HG02798 (cell line): ENCODE measurements around the gene FBXL7.

Experiments
- ATAC-seq: cut with Tn5 transposase; IDR thresholded peaks from one replicate; pipeline ENCODE4 v1.9.1; 2021; ENCODE audit warnings: mild to moderate bottlenecking; ENCODE audit not compliant: unreplicated experiment, poor library complexity

The FBXL7 gene

DNA sequence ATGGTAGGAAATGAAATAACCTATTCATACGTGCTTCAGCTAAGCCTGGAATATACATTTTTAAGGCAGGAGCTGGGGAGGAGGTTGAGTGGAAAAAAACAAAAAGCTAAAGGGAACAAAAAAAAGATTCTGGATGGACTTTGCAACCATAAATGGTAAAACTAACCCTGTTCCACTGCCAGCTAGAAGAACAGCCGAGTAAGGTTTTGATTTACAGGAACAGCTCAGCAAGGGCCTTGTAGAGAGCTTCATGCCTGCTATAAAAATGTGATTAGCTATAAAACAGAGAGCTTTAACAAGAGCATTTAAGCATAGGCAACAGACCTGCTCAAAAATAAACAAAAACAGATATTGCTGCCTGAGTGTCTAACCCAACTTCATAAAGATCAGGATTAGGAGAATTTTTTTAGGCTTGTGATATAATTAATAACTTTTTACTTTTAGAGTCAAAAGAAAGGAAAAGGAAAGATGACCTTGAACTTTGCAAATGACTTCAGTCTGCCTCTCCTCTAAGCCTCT lies 194.8 kb downstream of the FBXL7 start:
- ATAC-seq, result no peak

DNA sequence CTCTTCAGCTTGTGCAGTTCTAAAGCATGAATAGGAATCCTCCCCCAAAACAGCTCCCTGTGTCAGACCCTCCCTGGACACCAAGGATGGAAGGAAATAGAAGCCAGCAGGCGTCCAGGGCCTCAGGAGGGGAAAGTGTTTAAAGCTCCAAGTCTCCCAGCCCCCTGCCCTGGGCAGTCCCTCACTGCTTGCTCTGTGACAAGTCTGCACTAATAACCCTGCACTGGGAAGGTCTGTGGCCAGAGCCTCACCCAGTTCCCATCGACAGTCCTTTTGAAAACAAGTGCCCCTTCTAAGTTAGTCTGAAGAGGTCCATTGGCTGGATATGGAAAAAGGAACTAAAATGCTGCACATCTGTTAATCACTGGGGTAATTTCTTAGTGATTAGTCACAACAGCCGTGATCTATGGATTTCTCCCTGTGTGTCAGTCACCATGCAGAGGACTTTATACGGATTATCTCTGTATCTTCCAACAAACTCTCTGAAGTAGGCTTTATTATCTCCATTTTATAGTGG lies 195.3 kb downstream of the FBXL7 start:
- ATAC-seq, result no peak

DNA sequence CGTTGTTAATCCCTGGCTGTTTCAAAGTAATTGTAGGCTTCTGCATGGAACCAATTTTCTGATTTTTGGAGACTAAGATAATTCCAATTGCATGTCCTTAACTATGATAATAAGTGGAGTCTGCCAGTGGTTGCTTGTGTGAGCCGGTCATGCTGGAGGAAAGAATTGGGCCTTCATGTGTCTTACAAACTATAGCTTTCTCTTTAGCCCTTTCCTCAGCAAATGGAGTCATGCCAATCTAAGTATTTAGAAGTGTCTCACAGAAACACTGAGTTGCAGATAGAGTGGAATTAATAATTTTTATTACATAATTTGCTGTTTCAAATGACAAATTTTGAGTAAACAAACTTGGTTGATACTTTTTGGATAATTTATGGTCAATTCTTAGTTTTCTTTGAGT lies 200.4 kb downstream of the FBXL7 start:
- no peak for ATAC-seq

DNA sequence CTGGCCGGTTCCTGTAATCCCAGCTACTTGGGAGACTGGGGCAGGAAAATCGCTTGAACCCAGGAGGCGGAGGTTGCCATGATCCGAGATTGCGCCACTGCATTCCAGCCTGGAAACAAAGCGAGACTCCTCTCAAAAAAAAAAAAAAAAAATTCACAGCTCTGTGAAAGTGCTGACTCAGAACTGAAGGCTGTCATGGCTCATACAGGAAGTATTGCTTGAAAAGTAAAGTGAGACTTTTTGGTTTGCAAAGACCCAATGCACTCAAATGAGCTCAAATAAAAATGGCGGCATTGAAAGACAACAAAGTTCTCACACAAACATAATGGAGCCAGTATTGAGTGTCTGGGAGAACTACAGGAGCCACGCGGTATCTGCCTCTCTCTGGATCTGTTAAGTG lies 202.1 kb downstream of the FBXL7 start:
- no peak for ATAC-seq

DNA sequence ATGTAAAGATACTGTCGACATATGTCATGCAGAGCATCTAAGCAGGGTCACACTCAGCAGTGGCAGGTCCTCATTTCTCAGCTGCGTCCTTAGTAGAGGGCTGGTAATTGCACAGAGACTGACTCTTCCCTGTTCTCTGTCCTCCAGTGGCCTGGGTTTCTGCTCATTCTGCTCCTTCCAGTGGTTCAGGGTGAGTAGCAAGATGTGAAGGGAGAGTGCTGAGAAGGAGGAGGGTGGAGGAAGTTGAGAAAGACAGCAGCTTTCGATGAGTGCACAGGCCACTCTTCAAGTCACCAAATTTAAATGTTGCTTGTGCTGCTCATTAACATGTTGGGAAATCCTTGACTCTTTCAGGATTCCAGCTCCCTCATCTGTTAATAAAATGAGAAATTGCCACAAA lies 203.9 kb downstream of the FBXL7 start:
- ATAC-seq, result no peak

DNA sequence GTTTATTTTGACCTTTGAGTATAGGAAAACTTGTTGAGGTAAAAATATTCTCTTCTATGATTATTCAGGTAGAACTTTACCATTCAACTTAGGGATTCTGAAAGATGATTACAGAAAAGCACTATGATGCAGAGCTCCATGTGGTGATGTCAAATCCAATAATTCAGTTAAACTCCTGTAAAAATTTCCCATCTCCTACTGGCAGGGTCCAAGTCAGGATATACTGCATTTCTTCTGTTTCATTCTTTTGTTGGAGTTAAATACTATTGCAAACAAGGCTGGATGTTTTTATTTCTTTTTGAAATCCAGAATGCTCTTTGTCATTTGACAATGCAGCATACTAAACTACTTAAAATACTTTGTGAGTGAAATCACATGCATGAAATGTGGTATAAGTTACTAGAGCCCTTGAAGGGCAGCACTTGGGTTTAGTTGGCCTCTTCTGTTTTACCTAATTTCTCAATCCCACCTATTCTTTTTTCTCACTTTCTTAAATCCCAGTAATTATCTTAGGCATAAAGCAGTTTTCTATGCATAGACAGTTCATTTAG lies 204.5 kb downstream of the FBXL7 start:
- ATAC-seq, result no peak

DNA sequence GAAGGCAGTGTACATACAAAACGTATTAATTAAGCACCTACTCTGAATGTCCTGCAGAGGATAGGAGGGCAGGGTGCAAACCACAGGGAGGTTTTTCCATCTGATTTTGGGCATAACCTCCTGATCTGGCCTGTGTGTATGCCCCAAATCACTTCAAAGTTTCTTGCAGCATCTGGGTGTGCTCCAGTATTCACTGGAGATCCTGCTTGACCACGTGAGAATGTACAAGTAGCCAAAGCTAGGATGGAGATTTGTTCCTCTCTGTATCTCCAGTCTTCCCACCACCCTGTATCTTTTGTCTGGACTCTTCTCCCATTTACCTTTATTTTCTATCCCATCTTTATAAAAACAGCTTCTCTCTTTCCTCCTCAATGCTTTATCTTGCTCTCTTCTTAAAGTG lies 207.7 kb downstream of the FBXL7 start:
- no peak for ATAC-seq

DNA sequence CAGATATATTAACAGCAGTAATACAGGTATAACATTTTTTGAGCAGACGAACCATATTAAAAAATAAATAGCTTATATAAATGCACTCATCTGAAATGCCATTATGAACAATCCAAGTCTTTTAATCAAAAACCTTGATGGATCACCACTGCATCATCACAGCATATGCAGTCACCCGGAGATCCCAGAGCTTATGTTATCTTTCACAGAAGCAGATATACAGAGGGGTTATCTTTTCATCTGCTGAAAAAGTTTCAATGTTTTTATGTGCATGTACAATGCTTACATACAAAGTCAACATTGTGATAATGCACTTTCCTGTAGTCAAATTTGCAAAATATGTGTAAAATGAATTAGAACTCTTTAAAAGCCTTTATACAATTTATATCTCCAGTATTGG lies 211.9 kb downstream of the FBXL7 start:
- no peak for ATAC-seq

DNA sequence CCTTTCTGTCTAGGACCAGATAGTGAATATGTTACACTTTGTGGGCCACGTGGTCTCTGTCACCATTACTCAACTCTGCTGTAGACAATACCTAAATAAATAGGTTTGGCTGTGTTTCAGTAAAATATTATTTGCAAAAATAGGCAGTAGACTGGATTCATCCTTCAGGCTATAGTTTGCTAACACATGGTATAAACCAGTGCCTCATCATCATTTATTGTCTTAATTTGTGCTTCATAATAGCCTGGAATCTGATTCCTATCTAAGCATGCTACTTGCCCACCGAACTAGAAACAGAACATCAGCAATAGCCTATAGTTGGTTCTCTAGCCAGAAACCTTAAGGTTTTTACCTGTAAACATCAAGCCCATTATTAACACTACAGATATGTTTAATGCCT lies 215.6 kb downstream of the FBXL7 start:
- ATAC-seq, result no peak

DNA sequence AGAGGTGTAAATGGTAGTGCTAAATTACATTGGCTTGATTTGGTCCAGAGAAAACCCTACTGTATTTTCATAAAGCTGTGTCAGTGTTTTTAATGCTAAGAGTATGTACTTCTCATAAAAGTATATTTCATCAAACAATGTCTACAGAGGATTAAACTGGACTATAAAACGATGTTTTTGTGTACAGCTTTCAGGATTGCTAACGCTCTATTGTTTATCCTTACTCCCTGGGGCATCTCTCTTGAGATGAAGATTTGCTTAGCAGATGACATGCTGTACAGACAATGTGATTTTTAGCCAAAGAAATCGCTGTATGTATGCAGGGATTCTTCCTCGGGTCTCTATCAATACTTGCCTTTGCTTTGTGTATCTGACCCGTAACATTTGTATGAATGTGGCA lies 216.0 kb downstream of the FBXL7 start:
- no peak for ATAC-seq

DNA sequence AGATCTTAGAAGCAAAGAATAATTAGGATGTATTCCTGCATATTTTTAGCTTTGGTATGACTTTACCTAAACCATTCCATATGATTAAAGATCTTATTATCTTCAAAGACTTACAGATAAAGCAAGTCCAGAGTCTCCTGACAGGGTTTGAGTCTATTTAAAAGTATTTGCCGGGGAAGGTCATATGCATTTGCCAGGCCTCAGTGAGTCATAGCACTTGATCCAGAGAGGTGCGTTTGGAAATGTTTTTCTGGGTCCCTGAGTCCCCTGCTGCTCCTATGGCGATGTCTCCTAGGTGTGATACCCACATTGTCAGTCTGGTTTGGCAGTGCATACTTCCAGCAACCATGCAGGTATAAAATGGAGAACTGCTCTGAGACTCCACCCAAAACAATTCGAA lies 217.0 kb downstream of the FBXL7 start:
- ATAC-seq, result no peak

DNA sequence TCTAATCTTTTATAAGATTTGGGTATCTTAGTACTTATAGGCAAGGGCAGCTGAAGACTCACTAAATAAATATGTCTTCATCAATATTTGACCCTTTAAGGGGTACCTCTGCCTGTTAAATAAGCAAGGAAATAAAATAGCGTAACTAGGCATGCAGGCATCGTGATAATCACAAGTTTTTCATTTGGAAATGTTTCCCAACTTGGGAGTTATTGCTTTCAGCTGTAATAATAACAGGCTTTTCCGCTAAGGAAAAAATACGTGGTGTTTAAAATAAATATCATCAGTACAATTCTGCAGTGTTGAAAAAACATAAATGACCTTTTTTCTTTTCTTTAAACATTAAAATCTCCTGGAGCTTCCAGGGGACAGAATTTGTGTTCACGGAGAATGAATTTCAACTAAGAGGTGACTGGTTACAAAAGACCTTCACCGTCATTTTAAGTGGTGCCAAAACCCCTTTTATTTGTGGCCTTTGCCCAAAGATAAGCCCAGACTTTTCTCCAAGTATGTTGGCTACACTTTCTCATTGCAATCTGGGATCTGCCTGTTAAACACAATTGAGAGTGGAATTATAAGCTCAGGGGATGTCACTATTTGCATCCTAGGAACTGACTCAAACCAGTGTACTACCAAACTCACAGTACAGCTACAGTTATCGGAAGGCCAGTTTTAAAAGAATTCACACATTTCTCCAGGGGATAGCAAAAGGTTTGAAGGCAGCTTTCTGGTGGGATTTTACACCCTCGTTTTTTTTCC lies 218.6 kb downstream of the FBXL7 start:
- ATAC-seq, result no peak

DNA sequence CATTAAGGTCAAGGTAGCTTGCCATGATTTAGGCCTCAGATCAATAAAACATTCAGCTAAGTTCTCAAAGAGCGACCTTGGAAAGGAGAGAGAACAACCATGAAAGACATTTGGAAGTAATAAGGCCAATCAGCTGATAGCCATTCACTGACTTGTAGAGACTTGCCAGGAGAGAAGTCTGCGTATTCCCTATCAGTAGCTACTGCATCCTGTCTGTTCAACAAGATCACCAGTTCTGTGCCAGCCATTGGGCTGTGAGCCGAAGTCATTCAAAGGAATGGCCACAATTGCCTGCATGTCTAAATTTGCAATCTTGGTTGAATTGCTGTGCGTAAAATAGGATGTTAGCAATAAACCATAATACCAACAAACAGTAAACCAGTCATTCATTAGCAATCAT lies 219.8 kb downstream of the FBXL7 start:
- ATAC-seq, result no peak

DNA sequence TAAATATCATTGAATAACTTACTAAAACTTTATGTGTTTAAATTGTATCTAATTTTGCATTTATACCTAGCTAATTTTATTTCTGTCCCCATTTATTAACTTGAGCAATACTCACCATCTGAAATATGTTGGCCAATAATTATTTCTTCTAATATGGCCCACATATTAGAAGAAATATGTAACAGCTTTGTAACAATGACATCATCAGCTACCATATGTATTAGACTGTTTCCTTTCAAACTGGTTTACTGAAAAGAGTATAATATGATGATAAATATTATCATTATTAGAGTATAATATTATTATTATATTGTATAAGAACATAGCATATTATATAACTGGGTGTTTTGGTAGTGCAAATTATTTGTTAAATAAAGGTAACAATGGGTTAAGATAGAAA lies 220.5 kb downstream of the FBXL7 start:
- no peak for ATAC-seq

DNA sequence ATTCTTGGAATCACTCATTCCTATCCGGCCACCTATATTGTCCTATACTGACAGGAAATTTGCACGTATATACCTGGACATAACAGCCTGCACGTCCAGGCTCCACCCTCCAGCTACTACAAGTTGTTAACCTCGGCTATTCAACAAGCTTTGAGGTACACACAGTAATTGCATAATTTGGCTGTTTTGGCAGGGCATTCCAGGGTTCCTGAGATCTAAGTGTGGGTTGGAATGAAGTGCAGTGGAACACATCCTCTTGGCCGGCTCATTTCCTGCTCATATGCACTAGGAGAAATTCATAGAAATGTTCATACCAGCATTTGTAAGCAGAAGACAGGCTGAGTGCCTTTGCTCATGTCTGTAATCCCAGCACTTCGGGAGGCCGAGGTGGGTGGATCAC lies 222.3 kb downstream of the FBXL7 start:
- ATAC-seq, result no peak

DNA sequence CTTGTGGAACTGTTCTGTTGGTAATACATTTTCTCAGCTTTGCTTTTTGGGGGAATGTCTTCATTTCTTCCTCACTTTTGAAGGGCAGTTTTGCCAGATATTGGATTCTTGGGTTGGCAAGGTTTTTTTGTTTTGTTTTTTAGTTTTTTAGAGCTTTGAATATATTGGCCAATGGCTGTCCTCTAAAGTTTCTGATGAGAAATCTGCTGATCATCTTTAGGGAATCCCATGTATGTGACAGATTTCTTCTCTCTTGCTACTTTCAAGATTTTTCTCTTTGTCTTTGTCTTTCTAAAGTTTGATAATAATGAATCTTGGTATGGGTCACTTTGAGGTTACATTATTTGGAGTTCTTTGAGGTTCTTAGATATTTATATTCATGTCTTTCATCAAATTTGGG lies 227.4 kb downstream of the FBXL7 start:
- ATAC-seq, result no peak

DNA sequence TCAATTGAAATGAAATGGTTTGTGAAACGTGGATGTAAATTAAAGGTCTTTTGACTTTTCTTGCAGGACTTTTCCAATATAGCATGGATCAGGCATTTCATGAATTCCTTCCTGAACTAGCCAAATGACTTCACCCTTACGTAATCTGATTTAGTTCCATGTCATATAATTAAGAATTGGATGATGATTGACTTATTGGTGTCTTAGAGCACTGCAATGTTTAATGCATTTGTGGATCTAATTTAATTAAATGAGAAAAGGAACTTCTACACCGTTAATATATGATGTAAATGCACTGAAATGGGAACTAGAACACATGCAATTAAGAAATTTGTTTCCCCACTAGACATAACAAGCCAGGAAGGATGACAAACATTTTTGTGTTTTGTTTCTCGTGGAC lies 228.8 kb downstream of the FBXL7 start:
- no peak for ATAC-seq

DNA sequence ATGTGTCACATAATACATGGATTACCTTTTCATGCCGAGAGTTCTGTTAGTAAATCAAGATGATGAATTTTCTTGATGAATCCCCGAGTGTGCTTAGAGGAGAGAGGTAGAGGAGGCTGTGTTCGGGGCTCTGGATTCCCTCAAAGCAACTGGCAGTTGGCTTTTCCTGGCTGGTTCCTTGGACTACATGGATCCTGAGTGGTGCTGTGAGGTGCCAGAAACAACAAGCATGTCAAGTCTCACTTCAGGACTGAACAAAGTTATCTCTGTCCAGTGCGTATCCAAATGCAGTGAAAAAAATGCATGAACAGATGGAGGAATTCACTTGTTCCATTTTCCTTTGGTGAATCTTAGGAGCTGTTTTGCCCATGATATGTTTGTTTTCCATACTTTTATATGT lies 231.7 kb downstream of the FBXL7 start:
- ATAC-seq, result no peak

DNA sequence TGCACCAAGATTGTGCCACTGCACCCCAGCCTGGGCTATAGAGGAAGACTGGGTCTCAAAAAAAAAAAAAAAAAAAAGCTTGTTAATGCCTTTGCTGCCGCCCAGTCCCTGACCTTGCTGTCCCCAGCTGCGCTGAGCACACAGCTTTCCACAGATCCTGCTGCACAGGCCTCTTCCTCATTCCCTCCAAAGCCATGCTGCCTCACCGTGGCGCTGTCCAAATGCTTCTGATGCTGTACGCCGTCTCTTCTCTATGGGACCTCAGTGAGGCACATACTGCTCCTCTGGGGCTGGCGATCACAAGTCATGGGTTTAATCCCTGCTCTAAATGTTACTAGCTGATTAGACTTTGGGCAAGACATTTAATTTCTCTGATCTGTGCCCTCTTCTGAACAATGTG lies 234.1 kb downstream of the FBXL7 start:
- no peak for ATAC-seq

DNA sequence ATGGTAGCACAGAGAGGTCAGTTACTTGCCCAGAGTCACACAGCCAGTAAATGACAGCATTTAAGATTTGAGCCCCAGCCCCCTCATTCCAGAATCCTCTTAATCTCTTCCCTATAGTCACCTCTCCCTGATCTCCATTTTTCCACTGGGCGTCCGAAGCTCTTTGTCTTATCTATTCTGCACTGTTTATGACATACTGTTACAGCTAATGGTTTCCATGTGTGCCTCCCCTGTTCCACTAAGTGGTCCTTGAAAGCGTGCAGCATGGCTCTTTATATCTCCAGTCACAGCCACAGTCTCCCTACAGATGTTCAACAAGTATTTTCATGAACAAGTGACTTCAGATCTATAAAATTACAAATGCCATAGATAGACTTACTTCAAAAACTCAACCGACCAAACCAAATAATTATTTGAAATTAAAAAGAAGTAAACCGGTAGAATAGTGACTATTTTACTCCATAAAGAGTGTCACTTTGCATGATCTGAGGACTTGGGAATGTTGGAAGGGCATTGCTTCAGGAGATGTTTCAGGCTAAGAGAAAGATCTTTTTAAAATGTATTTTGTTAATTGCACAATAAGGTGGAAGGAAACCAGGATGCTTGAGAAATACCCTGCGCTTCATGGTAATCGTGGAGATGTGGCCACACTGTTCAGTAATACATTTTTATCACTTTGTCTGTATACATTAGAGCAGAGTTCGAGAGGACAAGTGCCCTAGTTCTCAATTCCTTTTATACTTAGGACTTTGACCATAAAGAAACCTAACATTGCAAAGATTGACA lies 237.2 kb downstream of the FBXL7 start:
- ATAC-seq, result no peak
